Astrocyte (in vitro differentiated cells and primary cell): ENCODE data around the gene DDX55. TPM values are rescaled to one million over a fixed set of nuclear protein-coding genes. Genes with fewer than 3 reads are reported as not detected.
A peak's percentile ranks its signal among the peaks of the same experiment; 100 is the strongest.

ENCODE experiments used
- DNase-seq: peaks from one replicate; pipeline ENCODE4 v3.0.0-alpha.2; 2010; ENCODE audit warnings: low read depth
- FAIRE-seq: peaks from 2 replicates; lab custom pipeline; 2011; peaks lifted over from hg19 to GRCh38; lab: Jason Lieb, UNC
- H2AFZ ChIP-seq: 2 replicates; pipeline ENCODE4 v1.6.0; 2012; ENCODE audit warnings: low read depth, low read length, inconsistent platforms
- H3K27ac ChIP-seq: 2 replicates; pipeline ENCODE4 v1.5.1; 2011; ENCODE audit warnings: low read depth, low read length, inconsistent platforms
- H3K27me3 ChIP-seq: 2 replicates; pipeline ENCODE4 v1.6.0; 2011; ENCODE audit warnings: low read length, inconsistent platforms; ENCODE audit not compliant: insufficient read depth
- H3K36me3 ChIP-seq: 2 replicates; pipeline ENCODE4 v1.5.1; 2011; ENCODE audit warnings: low read length, inconsistent platforms; ENCODE audit not compliant: insufficient read depth
- H3K4me1 ChIP-seq: 2 replicates; pipeline ENCODE4 v1.5.1; 2011; ENCODE audit warnings: low read length, inconsistent platforms; ENCODE audit not compliant: insufficient read depth
- H3K4me2 ChIP-seq: 2 replicates; pipeline ENCODE4 v1.6.0; 2012; ENCODE audit warnings: low read length, inconsistent platforms
- H3K4me3 ChIP-seq: 2 replicates; pipeline ENCODE4 v1.5.1; 2011; ENCODE audit warnings: low read depth, mild to moderate bottlenecking, low read length, inconsistent platforms; ENCODE audit not compliant: insufficient read depth
- H3K79me2 ChIP-seq: 2 replicates; pipeline ENCODE4 v1.6.0; 2012; ENCODE audit warnings: mild to moderate bottlenecking, low read length, inconsistent platforms; ENCODE audit not compliant: insufficient read depth
- H3K9ac ChIP-seq: 2 replicates; pipeline ENCODE4 v1.6.0; 2012; ENCODE audit warnings: mild to moderate bottlenecking, low read length, inconsistent platforms
- H3K9me3 ChIP-seq: 2 replicates; pipeline ENCODE4 v1.5.1; 2012; ENCODE audit warnings: low read depth, mild to moderate bottlenecking, low read length, inconsistent platforms; ENCODE audit not compliant: insufficient read depth
- H4K20me1 ChIP-seq: 2 replicates; pipeline ENCODE4 v1.6.0; 2012; ENCODE audit warnings: low read length, inconsistent platforms; ENCODE audit not compliant: insufficient read depth
- H3K27ac Mint-ChIP-seq: one replicate; pipeline ENCODE4 v1.8.0; 2021; ENCODE audit warnings: mild to moderate bottlenecking, mixed read lengths; ENCODE audit not compliant: unreplicated experiment
- H3K27me3 Mint-ChIP-seq: one replicate; pipeline ENCODE4 v1.8.0; 2021; ENCODE audit warnings: low read depth, mixed read lengths; ENCODE audit not compliant: unreplicated experiment
- H3K36me3 Mint-ChIP-seq: one replicate; pipeline ENCODE4 v1.8.0; 2021; ENCODE audit warnings: low read depth, mixed read lengths; ENCODE audit not compliant: unreplicated experiment
- H3K4me1 Mint-ChIP-seq: one replicate; pipeline ENCODE4 v1.8.0; 2021; ENCODE audit warnings: low read depth, mixed read lengths; ENCODE audit not compliant: unreplicated experiment
- H3K4me3 Mint-ChIP-seq: one replicate; pipeline ENCODE4 v1.8.0; 2021; ENCODE audit warnings: mild to moderate bottlenecking, moderate library complexity, mixed read lengths; ENCODE audit not compliant: unreplicated experiment
- H3K9me3 Mint-ChIP-seq: one replicate; pipeline ENCODE4 v1.8.0; 2021; ENCODE audit warnings: mild to moderate bottlenecking, mixed read lengths; ENCODE audit not compliant: unreplicated experiment
- EZH2 ChIP-seq: IDR thresholded peaks from 2 replicates; pipeline ENCODE4 v1.6.1; 2012; ENCODE audit warnings: mild to moderate bottlenecking, low read length, inconsistent platforms; ENCODE audit not compliant: insufficient read depth
- total RNA-seq: library from RNA; stranded (reverse); gene quantifications from 2 replicates; pipeline ENCODE4 v1.2.1, GENCODE V29; 2021
- TF ChIP-seq, protein P1 (sequence below): IDR thresholded peaks from 2 replicates; pipeline ENCODE4 v1.5.1; 2011; ENCODE audit warnings: low read depth, mild to moderate bottlenecking, inconsistent platforms, low read length, moderate library complexity; ENCODE audit not compliant: insufficient read depth

DDX55 gene
- total RNA-seq, 1 donor from 2014 or later: 20.1 TPM

DNA sequence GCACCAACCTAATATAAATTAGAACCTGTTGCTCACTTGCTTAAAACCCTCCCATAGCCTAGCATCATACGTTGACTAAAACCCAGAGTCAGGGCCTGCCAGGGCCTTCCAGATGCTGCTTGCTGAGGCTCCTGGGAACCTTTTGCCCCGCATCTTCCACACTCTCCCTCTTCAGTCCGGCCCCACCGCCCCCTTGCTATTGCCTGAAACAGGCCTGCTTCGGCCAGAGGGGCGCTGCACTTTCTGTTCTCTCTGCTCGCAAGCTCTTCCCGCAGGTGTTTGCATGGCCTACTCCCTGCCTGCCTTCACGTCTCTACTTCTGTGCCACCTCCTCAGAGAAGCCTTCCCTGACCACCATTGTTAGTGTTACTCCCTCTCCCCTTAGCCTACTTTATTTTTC is 55.3 kb downstream of the DDX55 start:
- Histone ChIP-seq H3K4me3 (no peak overlapping the region), H3K9ac (no peak overlapping the region), H4K20me1 (peaks cover 5% of the 10 kb centered on the region), H3K27me3 (no peaks in the 10 kb centered on the region), H3K4me2 (no peak overlapping the region), H3K36me3 (peaks cover 19% of the 10 kb centered on the region), H3K79me2 (no peaks in the 10 kb centered on the region), H2AFZ (no peak overlapping the region), H3K27ac (no peak overlapping the region), H3K9me3 (no peaks in the 10 kb centered on the region), H3K4me1 (peaks cover 16% of the 10 kb centered on the region)
- peaks cover 16% of the 10 kb centered on the region for H3K4me1 Mint-ChIP-seq
- no peak for DNase-seq
- H3K9me3 Mint-ChIP-seq: no peaks in the 10 kb centered on the region
- H3K36me3 Mint-ChIP-seq: peaks cover 11% of the 10 kb centered on the region
- H3K27ac Mint-ChIP-seq: no peak overlapping the region
- H3K4me3 Mint-ChIP-seq: no peak overlapping the region
- TF ChIP-seq EZH2: no peak
- TF ChIP-seq, protein P1, sequence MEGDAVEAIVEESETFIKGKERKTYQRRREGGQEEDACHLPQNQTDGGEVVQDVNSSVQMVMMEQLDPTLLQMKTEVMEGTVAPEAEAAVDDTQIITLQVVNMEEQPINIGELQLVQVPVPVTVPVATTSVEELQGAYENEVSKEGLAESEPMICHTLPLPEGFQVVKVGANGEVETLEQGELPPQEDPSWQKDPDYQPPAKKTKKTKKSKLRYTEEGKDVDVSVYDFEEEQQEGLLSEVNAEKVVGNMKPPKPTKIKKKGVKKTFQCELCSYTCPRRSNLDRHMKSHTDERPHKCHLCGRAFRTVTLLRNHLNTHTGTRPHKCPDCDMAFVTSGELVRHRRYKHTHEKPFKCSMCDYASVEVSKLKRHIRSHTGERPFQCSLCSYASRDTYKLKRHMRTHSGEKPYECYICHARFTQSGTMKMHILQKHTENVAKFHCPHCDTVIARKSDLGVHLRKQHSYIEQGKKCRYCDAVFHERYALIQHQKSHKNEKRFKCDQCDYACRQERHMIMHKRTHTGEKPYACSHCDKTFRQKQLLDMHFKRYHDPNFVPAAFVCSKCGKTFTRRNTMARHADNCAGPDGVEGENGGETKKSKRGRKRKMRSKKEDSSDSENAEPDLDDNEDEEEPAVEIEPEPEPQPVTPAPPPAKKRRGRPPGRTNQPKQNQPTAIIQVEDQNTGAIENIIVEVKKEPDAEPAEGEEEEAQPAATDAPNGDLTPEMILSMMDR: no peak
- FAIRE-seq: no peak
- H3K27me3 Mint-ChIP-seq: no peaks in the 10 kb centered on the region

- TF ChIP-seq, protein P1: no peak
- no peak for TF ChIP-seq EZH2
- H3K27ac Mint-ChIP-seq: peak overlapping the region; percentile 79
- H3K9me3 ChIP-seq: no peaks in the 10 kb centered on the region
- peaks cover 16% of the 10 kb centered on the region for H3K4me1 Mint-ChIP-seq
- H3K79me2 ChIP-seq: no peaks in the 10 kb centered on the region
- peak overlapping the region; percentile 43 for H3K4me3 Mint-ChIP-seq
- peaks cover 16% of the 10 kb centered on the region for H3K4me1 ChIP-seq
- H2AFZ ChIP-seq: peak overlapping the region; percentile 46
- DNase-seq: peak; percentile 79
- no peaks in the 10 kb centered on the region for H3K9me3 Mint-ChIP-seq
- peak overlapping the region; percentile 72 for H3K4me2 ChIP-seq
- H3K27me3 ChIP-seq: no peaks in the 10 kb centered on the region
- H3K36me3 ChIP-seq: peaks cover 21% of the 10 kb centered on the region
- H3K36me3 Mint-ChIP-seq: peaks cover 15% of the 10 kb centered on the region
- H3K9ac ChIP-seq: peak overlapping the region; percentile 58
- H4K20me1 ChIP-seq: no peaks in the 10 kb centered on the region
- peak; percentile 92 for FAIRE-seq
- peak overlapping the region; percentile 77 for H3K27ac ChIP-seq
- no peak overlapping the region for H3K4me3 ChIP-seq
- H3K27me3 Mint-ChIP-seq: no peaks in the 10 kb centered on the region
Observed at GRCh38 chr12:123659996-123660727, 58.3 kb downstream of the DDX55 start.

DNA sequence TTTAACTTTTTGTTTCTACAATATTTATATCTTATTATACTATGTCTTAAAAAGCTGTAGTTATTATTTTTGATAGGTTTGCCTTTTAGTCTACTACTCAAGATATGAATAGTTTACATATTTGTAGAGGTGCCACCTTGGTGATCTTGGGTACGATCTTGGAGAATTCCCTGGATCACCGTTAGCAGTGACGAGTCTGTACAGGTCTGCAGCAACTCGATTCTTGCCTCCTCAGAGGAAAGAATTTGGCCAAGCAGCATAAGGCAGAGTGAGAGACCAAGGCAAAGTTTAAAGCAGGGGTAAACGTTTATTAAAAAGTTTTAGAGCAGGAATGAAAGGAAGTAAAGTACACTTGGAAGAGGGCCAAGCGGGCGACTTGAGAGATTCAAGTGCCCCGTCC is 65.9 kb downstream of the DDX55 start:
- no peak for TF ChIP-seq EZH2
- TF ChIP-seq, protein P1: no peak
- no peak overlapping the region for H3K9ac ChIP-seq
- no peak for FAIRE-seq
- H3K4me1 ChIP-seq: peaks cover 13% of the 10 kb centered on the region
- no peak overlapping the region for H3K4me2 ChIP-seq
- H3K36me3 ChIP-seq: peaks cover 5% of the 10 kb centered on the region
- H3K9me3 ChIP-seq: no peaks in the 10 kb centered on the region
- H3K27ac Mint-ChIP-seq: no peak overlapping the region
- no peaks in the 10 kb centered on the region for H3K9me3 Mint-ChIP-seq
- H3K36me3 Mint-ChIP-seq: peaks cover 11% of the 10 kb centered on the region
- H3K27ac ChIP-seq: no peak overlapping the region
- H3K4me3 ChIP-seq: no peak overlapping the region
- H3K4me1 Mint-ChIP-seq: peaks cover 2% of the 10 kb centered on the region
- no peak overlapping the region for H2AFZ ChIP-seq
- H3K27me3 ChIP-seq: no peaks in the 10 kb centered on the region
- H4K20me1 ChIP-seq: no peaks in the 10 kb centered on the region
- no peaks in the 10 kb centered on the region for H3K27me3 Mint-ChIP-seq
- no peak for DNase-seq
- H3K4me3 Mint-ChIP-seq: no peak overlapping the region
- no peaks in the 10 kb centered on the region for H3K79me2 ChIP-seq
